ENCODE results near the gene IL31RA. TPM values are rescaled to one million over a fixed set of nuclear protein-coding genes. Genes with fewer than 3 reads are reported as not detected.

Gene IL31RA
- total and polyA plus RNA-seq, 2 experiments from 2014 or later: not detected

GRCh38 chr5:55869847-55870246 is 18.7 kb downstream of the IL31RA start:
- Mint-ChIP-seq H3K27ac (no peak overlapping the region), H3K27me3 (ENCODE audit: insufficient read depth, low read depth, poor library complexity) (peaks cover 6% of the 10 kb centered on the region), H3K4me1 (no peaks in the 10 kb centered on the region), H3K36me3 (ENCODE audit: low read depth) (no peaks in the 10 kb centered on the region), H3K4me3 (no peak overlapping the region), H3K9me3 (no peaks in the 10 kb centered on the region)
- H3K4me1 ChIP-seq (ENCODE audit: insufficient read depth): no peaks in the 10 kb centered on the region
- no peaks in the 10 kb centered on the region for H3F3A ChIP-seq (replicated peaks; ENCODE audit: low read depth)
- H3K4me3 ChIP-seq: no peak overlapping the region
- no peak overlapping the region for H2AFZ ChIP-seq
- H3K9me2 ChIP-seq (ENCODE audit: insufficient read depth): no peaks in the 10 kb centered on the region; the same call in 1 of the 2 replicates
- DNase-seq (ENCODE audit: low spot score) (no peak), ATAC-seq (no peak)
- H3K4me2 ChIP-seq: no peak overlapping the region
- TF ChIP-seq ZNF114 (CRISPR knock-in tag; IDR thresholded peaks at IDR 0.05) (no peak), CREB1 (CRISPR knock-in tag; IDR thresholded peaks at IDR 0.05; ENCODE audit: low read depth) (no peak), EZH2phosphoT487 (IDR thresholded peaks at IDR 0.05; ENCODE audit: unreplicated experiment) (no peak)
- no peaks in the 10 kb centered on the region for H3K79me2 ChIP-seq (replicated peaks; ENCODE audit: insufficient read depth)
- H3K27ac ChIP-seq (ENCODE audit: low read depth): no peak overlapping the region
- H3K27me3 ChIP-seq (ENCODE audit: insufficient read depth): no peaks in the 10 kb centered on the region
- no peaks in the 10 kb centered on the region for H3K36me3 ChIP-seq (ENCODE audit: insufficient read depth)
- H4K20me1 ChIP-seq (replicated peaks; ENCODE audit: insufficient read depth): no peaks in the 10 kb centered on the region

GRCh38 chr5:55873234-55873633 is 22.1 kb downstream of the IL31RA start:
- no peak overlapping the region for H3K27ac ChIP-seq (ENCODE audit: low read depth)
- H3K36me3 Mint-ChIP-seq (ENCODE audit: low read depth): no peaks in the 10 kb centered on the region
- H3F3A ChIP-seq (replicated peaks; ENCODE audit: low read depth): no peaks in the 10 kb centered on the region
- no peaks in the 10 kb centered on the region for H3K9me3 Mint-ChIP-seq
- no peaks in the 10 kb centered on the region; the same call in 1 of the 2 replicates for H3K36me3 ChIP-seq (ENCODE audit: insufficient read depth)
- no peak for ATAC-seq
- no peaks in the 10 kb centered on the region for H3K9me2 ChIP-seq (ENCODE audit: insufficient read depth)
- H3K79me2 ChIP-seq (replicated peaks; ENCODE audit: insufficient read depth): no peaks in the 10 kb centered on the region
- peaks cover 2% of the 10 kb centered on the region for H3K27me3 Mint-ChIP-seq (ENCODE audit: insufficient read depth, low read depth, poor library complexity)
- H3K27ac Mint-ChIP-seq: no peak overlapping the region
- H3K4me1 Mint-ChIP-seq: no peaks in the 10 kb centered on the region
- no peak overlapping the region for H3K4me2 ChIP-seq
- H3K4me3 ChIP-seq: no peak overlapping the region
- H4K20me1 ChIP-seq (replicated peaks; ENCODE audit: insufficient read depth): no peaks in the 10 kb centered on the region
- no peak overlapping the region for H2AFZ ChIP-seq
- no peaks in the 10 kb centered on the region for H3K4me1 ChIP-seq (ENCODE audit: insufficient read depth)
- H3K27me3 ChIP-seq (ENCODE audit: insufficient read depth): no peaks in the 10 kb centered on the region
- no peak for DNase-seq (ENCODE audit: low spot score)
- no peak overlapping the region for H3K4me3 Mint-ChIP-seq
- TF ChIP-seq REST (IDR thresholded peaks at IDR 0.05; ENCODE audit: unreplicated experiment) (no peak), POLR2AphosphoS5 (IDR thresholded peaks at IDR 0.05; ENCODE audit: low read depth) (no peak), STAT1 (IDR thresholded peaks at IDR 0.05; ENCODE audit: unreplicated experiment) (no peak), NANOG (IDR thresholded peaks at IDR 0.05; ENCODE audit: borderline replicate concordance) (no peak), CREB1 (CRISPR knock-in tag; IDR thresholded peaks at IDR 0.05; ENCODE audit: low read depth) (no peak), ZNF462 (CRISPR knock-in tag; IDR thresholded peaks at IDR 0.05) (no peak), CTCF (conservative IDR thresholded peaks at IDR 0.05; ENCODE audit: low read depth in 2 of 2) (no peak), ZNF114 (CRISPR knock-in tag; IDR thresholded peaks at IDR 0.05) (no peak), ETS1 (IDR thresholded peaks at IDR 0.05) (no peak)
